ENCODE data around the gene BTD.

- TF ChIP-seq FOS (IDR thresholded peaks at IDR 0.05; ENCODE audit: borderline replicate concordance, insufficient read depth, low read length) (no peak), MAX (IDR thresholded peaks at IDR 0.05; ENCODE audit: insufficient read depth, insufficient read length) (no peak), CTCF (IDR thresholded peaks at IDR 0.05; ENCODE audit: extremely low read depth in 1 of 2, insufficient read depth in 1 of 2, low read depth in 1 of 2, low read length in 2 of 2) (no peak), EZH2 (IDR thresholded peaks at IDR 0.05; ENCODE audit: borderline replicate concordance, low read depth, low read length, severe bottlenecking) (no peak), POLR2AphosphoS5 (IDR thresholded peaks at IDR 0.05; ENCODE audit: insufficient read depth, low read depth, low read length) (no peak), POLR2A (IDR thresholded peaks at IDR 0.05; ENCODE audit: low read depth, low read length) (no peak), GATA2 (IDR thresholded peaks at IDR 0.05; ENCODE audit: insufficient read depth, insufficient read length, low read depth, low read length) (no peak)
Observed at GRCh38 chr3:15649341-15649740, 47.8 kb downstream of the BTD start.

Measured in endothelial cell of umbilical vein (primary cell).